HCT116 (cell line): Measurements from ENCODE around the gene LTBP4.

Source experiments
- ATF3 ChIP-seq: IDR thresholded peaks from 2 replicates; pipeline ENCODE4 v1.6.1; 2012
- CEBPB ChIP-seq: IDR thresholded peaks from 2 replicates; pipeline ENCODE4 v1.6.1; 2012; ENCODE audit warnings: low read depth
- CTCF ChIP-seq, 3 experiments: fragments of 200-600 bp in 1 of 3; sonication (generic) in 1 of 3; IDR thresholded peaks in 2 of 3; conservative IDR thresholded peaks in 1 of 3; 2 replicates each; pipeline ENCODE4 v1.5.1; 2012 to 2017; ENCODE audit warnings: low read depth in 2 of 3, low read length in 2 of 3, antibody characterized with exemption in 1 of 3, borderline replicate concordance in 1 of 3, control low read depth in 1 of 3, mild to moderate bottlenecking in 1 of 3, mixed read lengths in 1 of 3, mixed run types in 1 of 3, moderate library complexity in 1 of 3; ENCODE audit not compliant: insufficient read depth in 1 of 3
- EZH2 ChIP-seq: fragments of 200-600 bp; sonication (generic); IDR thresholded peaks from 2 replicates; pipeline ENCODE4 v1.6.1; 2017; ENCODE audit warnings: antibody characterized with exemption, mixed run types
- EZH2phosphoT487 ChIP-seq: fragments of 200-600 bp; IDR thresholded peaks from 2 replicates; pipeline ENCODE4 v1.6.1; 2018; ENCODE audit warnings: antibody characterized with exemption, borderline replicate concordance
- POLR2A ChIP-seq: IDR thresholded peaks from 2 replicates; pipeline ENCODE4 v1.7.0; 2011; ENCODE audit warnings: borderline replicate concordance; ENCODE audit not compliant: insufficient read depth, insufficient read length; ENCODE audit errors: extremely low read depth

- TF ChIP-seq POLR2A (no peak), ATF3 (no peak), CTCF (IDR thresholded peaks at IDR 0.05 in 2 of 3, conservative IDR thresholded peaks at IDR 0.05 in 1 of 3; ENCODE audit: borderline replicate concordance in 1 of 3, insufficient read depth in 1 of 3, low read depth in 2 of 3, low read length in 2 of 3) (no peak), CEBPB (no peak), EZH2 (no peak), EZH2phosphoT487 (no peak)
Measured at GRCh38 chr19:40611900-40612698, 10.9 kb downstream of the LTBP4 start.
